HUES6 (cell line): ENCODE data around the gene STAM2.

Experiments used
- H3K27ac ChIP-seq: 2 replicates; pipeline ENCODE4 v1.7.0; 2013; ENCODE audit warnings: low read depth, mild to moderate bottlenecking, low read length, inconsistent platforms
- H3K27me3 ChIP-seq: 2 replicates; pipeline ENCODE4 v1.6.1; 2013; ENCODE audit warnings: low read length; ENCODE audit not compliant: control insufficient read depth, insufficient read depth
- H3K36me3 ChIP-seq: 2 replicates; pipeline ENCODE4 v1.6.1; 2013; ENCODE audit warnings: low read length; ENCODE audit not compliant: control insufficient read depth, insufficient read depth
- H3K4me1 ChIP-seq: 2 replicates; pipeline ENCODE4 v1.6.1; 2013; ENCODE audit warnings: low read length; ENCODE audit not compliant: control insufficient read depth, insufficient read depth
- H3K4me3 ChIP-seq: 2 replicates; pipeline ENCODE4 v1.5.1; 2013; ENCODE audit warnings: low read depth, low read length
- H3K9ac ChIP-seq: one replicate; pipeline ENCODE4 v1.6.1; 2013; ENCODE audit warnings: mild to moderate bottlenecking, low read length
- H3K9me3 ChIP-seq: 2 replicates; pipeline ENCODE4 v1.6.1; 2013; ENCODE audit warnings: low read depth, low read length; ENCODE audit not compliant: control insufficient read depth, insufficient read depth

Gene STAM2

GRCh38 chr2:152071518-152071917 is 104.0 kb downstream of the STAM2 start:
- no peak overlapping the region for H3K4me3 ChIP-seq
- H3K27me3 ChIP-seq: no peaks in the 10 kb centered on the region
- H3K36me3 ChIP-seq: no peaks in the 10 kb centered on the region
- peaks cover 4% of the 10 kb centered on the region; the same call in 1 of the 2 replicates for H3K4me1 ChIP-seq
- no peak overlapping the region for H3K27ac ChIP-seq
- no peak overlapping the region for H3K9ac ChIP-seq
- H3K9me3 ChIP-seq: no peaks in the 10 kb centered on the region

- no peak overlapping the region for H3K27ac ChIP-seq
- H3K36me3 ChIP-seq: no peaks in the 10 kb centered on the region
- H3K9me3 ChIP-seq: no peaks in the 10 kb centered on the region
- peaks cover 4% of the 10 kb centered on the region; the same call in 1 of the 2 replicates for H3K4me1 ChIP-seq
- H3K27me3 ChIP-seq: no peaks in the 10 kb centered on the region
- H3K4me3 ChIP-seq: no peak overlapping the region
- no peak overlapping the region for H3K9ac ChIP-seq
These were observed 104.5 kb downstream of the STAM2 start for GRCh38 chr2:152071092-152071491.

DNA sequence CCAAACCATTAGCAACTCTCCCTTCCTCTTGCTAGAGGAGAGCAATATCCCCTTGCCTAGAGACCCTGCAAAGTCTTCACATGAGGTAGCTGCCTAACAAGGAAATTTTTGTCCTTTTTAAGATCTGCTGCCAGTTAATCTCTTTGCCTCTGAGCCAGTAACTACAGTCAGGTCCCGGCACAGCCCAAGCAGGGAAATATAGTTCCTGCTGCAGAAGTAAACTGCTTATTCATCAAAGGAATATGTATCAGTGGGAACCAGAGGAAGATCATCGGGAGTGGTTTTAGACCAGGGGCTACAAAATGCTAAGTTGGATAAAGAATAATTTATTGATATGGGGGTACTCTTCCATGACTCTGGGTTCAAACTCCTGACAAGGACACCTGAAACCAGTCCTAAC is 107.3 kb downstream of the STAM2 start:
- H3K36me3 ChIP-seq: no peaks in the 10 kb centered on the region
- H3K9ac ChIP-seq: no peak overlapping the region
- no peak overlapping the region for H3K27ac ChIP-seq
- H3K4me3 ChIP-seq: no peak overlapping the region
- no peaks in the 10 kb centered on the region for H3K27me3 ChIP-seq
- H3K4me1 ChIP-seq: no peaks in the 10 kb centered on the region
- no peaks in the 10 kb centered on the region for H3K9me3 ChIP-seq

DNA sequence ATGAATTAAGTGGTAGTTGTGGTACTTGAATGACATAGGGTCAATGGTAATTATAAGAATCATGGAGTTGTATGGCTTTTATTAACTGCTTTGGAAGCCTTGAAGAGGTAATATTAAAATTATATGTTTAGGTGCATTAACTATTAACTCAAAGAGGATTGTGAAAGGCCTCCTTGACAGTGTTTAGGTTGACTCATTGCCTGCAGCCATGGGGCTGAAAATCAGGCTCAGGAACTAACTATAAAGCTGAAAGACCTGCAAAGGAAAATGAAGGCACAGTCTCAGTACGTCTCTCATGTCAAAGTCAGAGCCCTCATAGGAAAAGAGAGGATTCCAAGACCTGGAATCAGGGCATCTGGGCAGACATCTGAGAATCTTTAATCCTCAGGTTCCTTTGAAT is 107.7 kb downstream of the STAM2 start:
- H3K27ac ChIP-seq: no peak overlapping the region

More for the DNA sequence above, 107.7 kb downstream of the STAM2 start:
- Histone ChIP-seq H3K36me3 (no peaks in the 10 kb centered on the region), H3K9ac (no peak overlapping the region), H3K4me3 (no peak overlapping the region), H3K27me3 (no peaks in the 10 kb centered on the region), H3K4me1 (no peaks in the 10 kb centered on the region), H3K9me3 (no peaks in the 10 kb centered on the region)
